T-helper 9 cell (primary cell): ENCODE results near the gene MATN4.

Experiments used
- DNase-seq: peaks from one replicate; pipeline ENCODE4 v3.0.0-alpha.2; 2020

The MATN4 gene

DNA sequence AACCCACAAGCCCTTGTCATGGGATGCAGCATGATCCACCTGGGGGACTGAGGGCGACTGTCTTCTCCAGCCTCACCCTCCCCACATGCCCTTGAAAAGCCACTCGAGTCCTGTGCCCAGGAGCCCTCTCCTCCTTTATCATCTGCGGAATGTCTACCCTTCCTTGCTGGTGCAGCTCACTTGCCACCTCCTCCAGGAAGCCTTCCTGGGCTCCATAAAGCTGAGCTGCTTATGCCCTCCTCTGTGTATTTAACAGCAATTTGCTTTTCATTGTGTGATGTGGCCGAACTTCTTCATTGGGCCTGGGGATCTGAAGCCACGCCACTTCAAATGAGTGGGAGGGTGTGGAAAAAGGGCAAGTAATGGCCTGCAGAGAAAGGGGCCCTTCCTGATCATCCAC lies 19.2 kb downstream of the MATN4 start:
- DNase-seq, result no peak

DNA sequence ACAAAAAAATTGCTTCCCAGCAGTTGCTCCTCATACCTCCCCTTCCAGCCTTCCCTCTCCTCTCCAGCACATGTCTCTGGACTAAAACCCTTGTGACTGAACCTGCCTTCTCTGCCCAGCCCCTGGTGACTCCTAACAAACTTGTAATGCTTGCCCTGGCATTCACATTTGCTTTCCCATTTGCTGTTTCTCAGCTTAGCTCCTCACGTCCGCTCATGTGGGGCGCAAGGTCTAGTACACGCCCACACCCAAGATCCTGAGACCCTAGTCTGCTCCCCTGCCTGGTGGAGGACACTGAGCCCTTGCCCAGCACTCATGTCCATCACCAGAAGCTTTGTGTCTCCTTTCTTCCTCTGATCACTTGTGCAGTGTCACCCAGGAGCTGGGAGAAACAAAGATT lies 19.7 kb downstream of the MATN4 start:
- no peak for DNase-seq

DNA sequence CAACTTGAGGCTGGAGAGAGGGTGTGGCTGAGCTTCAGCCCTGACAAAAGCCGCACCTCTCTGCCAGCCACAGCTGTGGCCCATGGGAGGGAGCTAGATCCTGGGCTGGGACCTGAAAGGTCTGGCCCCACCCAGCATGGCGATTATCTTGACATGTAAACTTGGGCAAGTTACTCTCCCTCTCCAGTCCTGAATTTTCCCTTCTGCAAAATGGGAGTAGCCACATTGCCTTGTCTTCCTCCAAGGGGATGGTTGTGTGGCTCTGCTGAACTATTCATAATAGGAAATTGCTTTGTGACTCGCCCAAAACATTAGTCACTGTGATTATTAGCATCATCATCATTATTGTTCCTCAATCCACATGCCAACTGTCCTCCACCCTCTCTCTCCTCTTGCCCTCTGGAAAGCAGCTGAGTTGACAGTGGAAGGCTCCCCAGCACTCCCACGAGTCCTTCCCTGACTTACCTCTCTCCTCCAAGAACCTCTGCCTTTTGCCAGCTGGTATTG lies 24.5 kb downstream of the MATN4 start:
- no peak for DNase-seq

DNA sequence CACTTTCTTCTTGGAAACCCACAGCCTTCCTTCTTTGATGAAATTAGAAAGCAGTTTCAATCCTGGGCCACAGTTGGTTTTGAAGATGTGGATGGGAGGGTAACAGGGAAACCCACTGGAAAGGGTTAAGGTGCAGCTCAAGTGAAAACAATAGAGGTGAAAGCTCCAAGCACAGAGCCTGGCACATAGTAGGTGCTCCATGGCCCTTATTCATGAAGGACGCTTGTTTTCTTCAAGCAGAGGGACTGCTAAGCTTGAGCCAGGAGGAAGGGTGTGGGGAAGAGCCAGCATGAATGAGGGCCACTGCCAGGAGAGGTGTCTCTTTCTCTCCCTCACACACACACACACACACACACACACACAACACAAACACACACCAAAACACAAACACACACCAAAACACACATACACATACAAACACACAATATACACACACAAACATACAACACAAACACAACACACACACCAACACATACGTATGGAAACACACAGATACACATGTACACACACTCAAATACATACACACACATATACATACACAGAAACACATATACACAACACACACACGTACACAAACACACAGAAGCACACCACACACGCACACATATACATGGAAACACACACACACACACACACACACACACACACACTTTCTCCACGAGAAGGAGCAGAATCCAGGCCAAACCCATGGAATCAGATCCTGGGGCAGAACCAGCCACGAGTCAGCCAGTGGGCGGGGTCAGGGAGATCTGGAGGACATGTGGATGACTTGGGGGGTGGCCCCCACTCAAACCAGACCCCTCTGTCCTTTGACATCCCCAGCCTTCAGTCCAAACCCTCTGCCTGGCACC lies 25.2 kb downstream of the MATN4 start:
- no peak for DNase-seq

DNA sequence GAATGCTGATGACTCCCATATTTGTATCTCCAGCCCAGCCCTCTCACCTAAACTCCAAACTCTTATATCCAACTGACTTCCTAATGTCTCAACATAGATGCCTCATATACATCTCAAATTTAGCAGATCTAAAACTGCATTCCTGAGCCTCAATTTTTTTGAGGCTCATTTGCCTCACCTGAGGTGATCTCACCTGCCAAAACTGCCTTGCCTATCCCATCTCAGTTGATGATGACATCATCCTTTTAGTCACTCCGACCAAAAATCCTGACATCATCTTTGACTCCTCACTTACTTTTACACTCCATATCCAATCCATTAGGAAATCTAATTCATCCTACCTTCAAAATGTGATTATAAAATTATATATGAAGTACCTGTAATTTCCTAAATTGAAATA lies 28.1 kb downstream of the MATN4 start:
- DNase-seq, result no peak

DNA sequence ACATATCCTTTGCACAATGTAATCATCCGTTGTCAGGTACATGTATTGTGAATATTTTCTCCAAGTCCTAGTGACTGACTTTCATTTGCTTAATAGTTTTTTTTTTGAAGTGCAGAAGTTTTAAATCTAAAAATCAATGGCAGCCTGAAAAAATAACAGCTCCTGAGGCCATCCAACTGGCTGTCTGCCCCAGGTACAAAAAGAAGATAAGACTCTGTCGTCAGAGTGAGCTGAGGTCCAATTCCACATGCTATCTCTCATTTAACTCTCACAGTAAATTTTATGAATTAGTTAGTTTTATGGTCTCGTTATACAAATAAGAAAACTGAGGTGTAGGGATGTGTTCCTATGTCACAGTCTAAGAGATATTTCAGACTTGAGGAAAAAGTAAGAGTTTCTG lies 32.8 kb downstream of the MATN4 start:
- no peak for DNase-seq

DNA sequence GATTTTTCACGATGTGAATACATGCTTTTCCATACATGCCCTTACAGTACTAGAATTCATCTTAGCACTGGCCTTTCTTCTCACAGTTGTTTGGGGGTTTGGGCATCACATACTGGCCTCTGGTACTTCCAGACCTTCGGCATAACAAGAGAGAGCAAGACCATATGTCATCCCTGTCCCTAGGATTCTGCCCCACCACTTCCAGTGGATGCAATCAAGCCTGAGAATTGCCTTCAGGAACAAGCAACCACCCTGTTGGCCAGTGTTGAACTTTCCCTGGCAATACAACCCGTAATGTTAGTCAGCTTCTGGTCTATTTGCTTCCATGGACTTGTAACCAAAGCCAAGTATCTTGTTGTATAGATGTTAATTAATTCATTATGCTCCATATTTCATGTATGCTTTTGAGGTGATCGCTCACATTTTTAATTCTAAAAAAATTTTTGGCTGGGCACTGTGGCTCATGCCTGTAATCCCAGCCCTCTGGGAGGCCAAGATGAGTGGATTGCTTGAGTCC lies 38.3 kb downstream of the MATN4 start:
- no peak for DNase-seq

DNA sequence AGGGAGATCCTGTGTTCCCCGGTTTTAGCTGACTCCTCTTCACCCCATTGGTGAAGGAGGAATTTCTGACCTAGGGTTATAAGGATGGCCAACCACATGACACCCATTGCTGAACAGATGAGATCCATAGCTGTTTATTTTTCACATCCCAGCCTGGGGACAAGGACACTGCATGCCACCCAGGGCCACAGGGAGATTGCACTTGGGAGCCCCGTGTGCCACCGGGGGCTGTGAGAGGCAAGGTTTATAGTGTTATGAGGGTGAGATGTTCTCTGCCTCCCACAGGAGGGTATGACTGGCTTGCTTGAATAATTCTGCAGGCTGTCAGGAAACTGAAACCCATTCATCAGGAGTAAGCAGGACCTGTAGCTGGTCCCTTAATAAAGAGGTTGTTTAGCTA lies 39.0 kb downstream of the MATN4 start:
- DNase-seq, result no peak

DNA sequence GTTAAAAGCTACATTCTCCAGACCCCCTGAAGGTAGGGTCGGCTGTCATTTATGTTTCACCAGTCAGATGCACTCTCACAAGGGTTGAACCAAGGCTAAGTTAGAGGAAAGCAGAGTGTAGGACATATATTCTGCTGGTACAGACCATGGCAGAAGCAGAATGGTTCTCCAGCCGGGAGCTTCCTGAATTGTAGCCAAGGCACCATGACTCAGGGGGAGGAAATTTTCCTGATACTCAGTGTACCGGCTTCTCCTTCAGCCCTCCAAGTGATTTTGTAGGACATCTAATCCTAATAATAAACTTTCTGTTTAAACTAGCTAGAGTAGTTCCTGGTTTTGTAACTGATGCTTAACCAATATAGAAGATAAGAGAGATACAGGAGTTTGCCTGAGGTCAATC lies 39.6 kb downstream of the MATN4 start:
- DNase-seq, result no peak

DNA sequence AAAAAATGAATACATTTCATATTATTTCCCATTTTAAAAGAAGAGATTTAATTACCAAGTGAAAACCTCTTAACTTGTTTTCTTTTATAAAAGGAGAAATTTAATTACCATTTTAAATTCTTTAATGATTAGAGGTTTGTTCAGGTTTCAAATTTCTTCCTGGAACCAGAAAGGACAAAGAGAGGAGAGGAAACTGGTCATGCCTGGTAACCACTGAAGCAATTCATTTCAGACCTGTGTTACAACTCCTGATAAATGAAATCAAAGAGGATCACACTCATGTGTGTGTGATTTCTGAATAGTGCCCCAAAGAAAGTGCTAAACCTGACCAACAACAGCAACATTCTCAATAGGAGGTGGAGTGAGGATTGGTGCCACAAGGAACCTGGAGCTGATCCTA lies 41.1 kb downstream of the MATN4 start:
- no peak for DNase-seq

DNA sequence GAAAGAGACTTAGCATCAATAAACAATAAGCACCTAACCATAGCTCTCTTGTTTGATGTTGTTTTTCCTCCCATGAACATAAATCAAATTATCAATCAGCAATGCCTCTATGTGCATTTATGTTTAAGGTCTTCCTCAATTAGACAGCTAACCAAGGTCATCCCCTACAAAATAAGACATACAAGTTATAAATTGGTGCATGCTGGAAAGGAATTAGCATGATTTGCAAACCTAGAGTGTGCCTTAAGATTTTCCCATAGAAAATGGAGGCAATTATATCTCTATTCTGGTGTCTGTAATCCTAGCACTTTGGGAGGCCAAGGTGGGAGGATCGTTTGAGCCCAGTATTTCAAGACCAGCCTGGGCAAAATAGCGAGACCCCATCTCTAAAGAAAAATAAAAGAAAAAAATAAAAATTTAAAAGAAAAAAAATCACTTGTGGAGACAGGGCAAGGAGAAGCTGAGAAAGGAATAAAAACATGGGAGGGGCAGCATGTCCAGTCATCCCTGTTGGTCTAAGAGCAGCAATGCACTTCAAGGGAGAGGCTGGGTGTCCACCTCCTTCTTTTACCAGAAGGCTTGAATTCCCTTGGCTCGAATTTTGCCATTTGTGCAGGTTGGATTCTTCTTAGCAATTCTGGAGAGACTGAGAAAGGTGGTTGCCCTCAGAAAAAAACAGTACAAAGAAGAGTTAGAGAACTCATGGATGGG lies 44.4 kb downstream of the MATN4 start:
- no peak for DNase-seq

DNA sequence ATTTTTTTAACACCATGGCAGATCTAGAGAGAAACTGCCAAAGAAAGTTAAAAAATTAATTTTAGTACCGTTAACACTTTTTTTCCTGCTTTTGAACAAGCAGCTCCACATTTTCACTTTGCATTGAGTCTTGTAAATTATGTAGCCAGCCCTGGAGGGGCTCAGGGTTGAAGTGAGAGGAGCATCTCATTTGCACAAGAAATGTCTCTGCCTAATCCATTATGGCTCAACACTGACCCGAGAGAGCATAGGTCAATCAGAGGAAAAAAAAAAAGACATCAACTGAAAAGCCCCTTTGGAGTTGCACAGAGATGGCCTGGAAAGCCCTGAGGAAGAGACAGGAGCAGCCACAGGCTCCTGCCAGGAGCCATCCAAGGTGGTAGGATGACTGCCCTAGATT lies 49.4 kb downstream of the MATN4 start:
- no peak for DNase-seq

DNA sequence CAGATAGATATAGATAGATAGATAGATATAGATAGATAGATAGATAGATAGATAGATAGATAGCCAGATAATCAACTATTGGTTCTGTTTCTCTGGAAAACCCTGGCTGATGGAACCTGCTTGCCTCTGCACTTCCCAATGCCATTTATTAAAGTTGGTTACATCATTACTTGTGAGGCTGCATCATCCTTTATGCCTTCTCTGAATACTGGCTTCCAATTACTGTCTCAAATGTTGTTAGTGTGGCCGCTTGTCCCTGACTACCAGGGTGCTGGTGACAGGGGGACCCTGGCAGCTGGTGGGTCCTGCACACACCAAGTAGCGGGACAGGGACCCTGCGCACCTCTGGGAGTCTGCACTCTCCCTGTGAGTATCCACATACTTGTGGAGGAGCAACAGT lies 49.8 kb downstream of the MATN4 start:
- DNase-seq, result no peak

DNA sequence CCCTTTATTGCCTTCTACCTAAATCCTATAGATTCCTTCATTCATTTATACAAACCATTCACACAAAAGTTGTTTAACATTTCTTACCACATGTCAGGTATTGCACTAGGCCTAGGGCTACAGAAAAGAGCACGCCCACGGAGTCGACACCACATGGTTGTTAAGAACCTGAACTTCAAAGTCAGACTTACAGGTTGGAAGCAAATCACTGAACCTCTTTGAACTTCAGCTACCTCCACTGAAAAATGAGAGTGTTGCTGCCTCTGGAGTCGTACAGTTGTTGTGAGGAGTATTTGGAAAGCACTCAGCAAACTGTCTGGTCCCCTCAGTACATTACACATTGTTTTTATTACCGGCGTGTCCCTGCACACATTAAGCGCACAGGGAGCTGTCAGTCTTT lies 50.4 kb downstream of the MATN4 start:
- DNase-seq, result no peak

DNA sequence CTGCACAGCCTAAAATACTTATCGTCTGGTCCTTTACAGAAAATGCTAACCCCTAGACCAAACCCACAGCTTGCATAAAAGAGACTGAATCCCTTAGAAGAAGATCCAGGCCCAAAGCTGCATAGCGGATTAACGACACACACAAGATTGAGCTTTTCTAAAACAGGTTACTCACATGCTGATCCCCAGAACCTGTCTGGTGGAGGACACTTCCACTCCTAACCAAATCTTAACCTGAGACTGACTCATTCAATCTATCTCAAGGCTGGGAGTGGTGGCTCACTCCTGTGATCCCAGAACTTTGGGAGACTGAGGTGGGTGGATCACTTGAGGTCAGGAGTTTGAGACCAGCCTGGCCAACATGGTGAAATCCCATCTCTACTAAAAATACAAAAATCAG lies 50.9 kb downstream of the MATN4 start:
- no peak for DNase-seq

DNA sequence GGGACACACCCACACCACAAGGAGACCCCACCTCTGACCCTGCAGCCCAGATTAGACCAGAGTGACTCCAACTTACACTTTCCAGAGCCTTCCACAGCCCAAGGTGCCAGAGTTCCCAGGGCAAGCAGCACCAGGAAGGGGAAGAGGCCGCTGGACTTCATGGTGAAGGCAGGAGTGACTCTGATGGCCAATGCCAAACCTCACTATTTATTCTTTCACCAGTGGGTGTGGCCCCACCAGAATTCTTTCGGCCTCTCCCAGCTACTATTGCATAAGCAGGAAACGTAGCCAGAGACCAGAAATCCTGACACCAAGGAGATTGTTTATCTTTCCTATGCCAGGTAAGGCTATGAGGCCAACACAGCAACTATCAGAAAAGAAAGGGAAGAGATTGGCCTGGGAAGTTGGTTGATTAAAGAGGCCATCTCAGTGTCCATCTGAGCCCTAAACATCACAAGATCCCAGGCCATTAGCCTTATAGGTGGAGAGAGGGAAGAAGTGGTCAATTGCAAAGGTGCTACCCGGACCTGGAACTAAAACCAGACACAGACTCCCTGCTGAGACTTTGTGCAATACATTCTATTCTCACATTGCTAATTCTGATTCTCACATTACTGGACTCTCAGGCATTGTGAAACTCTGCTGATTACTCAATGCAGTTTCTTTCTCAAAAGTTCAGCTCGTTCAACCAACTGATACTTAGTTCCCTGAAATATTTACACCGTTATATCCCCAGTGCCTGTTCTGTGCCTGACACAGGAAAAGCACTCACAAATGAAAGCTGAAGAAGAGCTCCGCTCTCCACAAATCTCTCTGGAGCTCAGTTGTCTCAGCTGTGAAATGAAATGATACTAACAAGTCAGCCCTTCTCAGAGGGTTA lies 53.5 kb downstream of the MATN4 start, which contains the start of gene SLPI:
TSS of gene SLPI (minus strand) at position 182 of the 880 bp plus-strand sequence. CDS start at position 161, 21 bp downstream.
- no peak for DNase-seq

DNA sequence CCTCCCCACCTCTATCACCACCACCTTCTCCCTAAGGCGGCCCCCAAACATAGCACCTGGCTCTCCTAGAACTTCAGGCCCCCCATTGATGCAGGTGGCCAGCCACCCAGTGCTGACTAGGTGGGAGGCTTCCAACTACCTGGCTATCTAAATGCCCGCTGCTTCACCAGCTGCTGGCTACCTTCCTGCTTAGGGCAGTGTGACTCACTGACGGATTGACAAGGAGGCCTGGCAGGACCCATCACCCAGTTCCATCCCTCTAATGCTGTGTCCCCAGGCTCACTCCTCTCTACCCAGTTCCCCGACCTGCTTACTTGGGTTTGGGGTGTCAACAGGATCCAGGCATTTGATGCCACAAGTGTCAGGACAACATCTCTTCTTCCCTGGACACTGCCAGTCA lies 54.8 kb downstream of the MATN4 start:
- no peak for DNase-seq

DNA sequence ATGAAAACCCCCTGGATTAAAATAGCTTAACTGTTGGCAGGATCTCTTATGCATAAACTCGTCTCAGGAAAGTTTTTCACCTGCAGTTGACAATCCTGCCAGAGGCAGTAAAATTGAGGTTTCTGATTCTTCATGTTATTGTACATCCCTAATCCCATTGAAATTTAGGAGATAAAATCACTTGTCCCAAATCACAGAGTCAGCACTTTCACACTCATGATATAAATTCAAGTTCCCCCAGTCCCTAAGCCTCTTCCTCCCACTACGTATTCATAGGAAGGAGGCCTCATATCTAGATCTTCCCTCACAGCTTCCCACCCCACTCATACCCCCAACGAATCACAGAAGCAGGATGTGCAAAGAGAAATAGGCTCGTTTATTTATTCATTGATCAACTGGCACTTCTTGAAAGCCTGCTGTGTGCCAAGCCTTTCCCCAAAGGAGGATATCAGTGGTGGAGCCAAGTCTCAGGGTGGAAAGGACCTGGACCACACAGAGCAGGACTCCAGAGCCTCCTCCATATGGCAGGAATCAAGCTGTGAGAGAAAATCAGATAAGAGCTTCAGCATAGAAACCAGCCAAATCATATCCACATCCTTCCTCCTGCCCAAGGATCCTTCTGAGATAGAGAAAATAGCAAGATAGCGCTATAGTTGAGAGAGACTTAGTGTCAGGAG lies 56.1 kb downstream of the MATN4 start:
- DNase-seq, result no peak

DNA sequence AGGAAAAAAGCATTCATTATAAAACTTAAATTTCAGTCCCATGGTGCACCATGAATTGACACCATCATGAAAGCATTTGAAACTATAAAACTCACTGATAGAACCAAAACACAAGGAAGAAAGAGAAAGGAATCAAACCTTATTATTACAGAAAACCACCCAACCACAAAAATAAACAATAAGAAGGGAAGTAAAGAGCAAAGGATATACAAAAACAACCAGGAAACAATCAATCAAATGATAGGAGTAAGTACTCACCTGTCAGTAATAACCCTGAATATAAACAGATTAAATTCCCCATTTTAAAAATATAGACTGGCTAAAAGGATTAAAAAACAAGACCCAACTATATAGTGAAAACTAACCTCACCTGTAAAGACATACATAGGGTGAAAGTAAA lies 59.5 kb downstream of the MATN4 start:
- no peak for DNase-seq

DNA sequence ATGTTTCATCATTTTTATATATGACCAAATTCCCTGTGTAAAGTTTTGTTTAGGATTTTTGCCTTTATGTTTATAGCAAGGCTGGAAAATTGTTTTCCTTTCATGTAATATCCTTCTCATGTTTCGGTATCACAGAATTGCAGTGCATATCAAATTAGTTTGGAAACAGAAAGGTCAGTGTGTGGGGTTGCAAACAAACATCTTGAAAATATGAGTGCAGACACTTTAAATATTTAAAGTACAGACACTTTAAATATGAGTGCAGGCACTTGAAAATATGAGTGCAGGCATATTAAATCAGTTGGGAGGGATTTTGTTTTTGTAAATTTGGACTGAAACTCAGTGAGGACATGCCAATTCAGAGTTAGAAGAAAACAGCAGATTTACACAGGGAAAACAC lies 60.2 kb downstream of the MATN4 start:
- DNase-seq, result no peak

DNA sequence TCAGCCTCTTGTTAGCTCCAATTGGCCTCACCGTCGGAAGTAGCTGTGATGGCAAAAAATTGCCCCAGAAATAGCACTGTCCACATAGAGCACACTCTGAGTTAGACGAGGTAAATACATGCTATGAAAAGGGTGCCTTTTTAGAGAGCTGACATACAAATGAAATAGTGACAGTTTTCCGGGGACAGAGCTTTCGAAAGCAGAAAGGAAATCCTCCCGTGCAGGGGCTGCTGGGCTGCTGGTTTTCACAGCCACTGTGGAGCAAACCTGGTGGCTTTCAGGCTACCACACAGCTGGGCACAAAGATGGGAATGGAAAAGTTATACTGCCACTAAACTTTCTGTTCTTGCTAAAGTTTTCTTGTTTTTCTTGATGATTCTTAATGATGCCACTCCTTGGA lies 62.0 kb downstream of the MATN4 start:
- DNase-seq, result no peak
